Ishikawa (cell line): ENCODE data around the gene PKP4.

Experiments used
- CEBPB ChIP-seq: IDR thresholded peaks from 2 replicates; pipeline ENCODE4 v1.6.1; 2012
- CREB1 ChIP-seq: IDR thresholded peaks from 2 replicates; pipeline ENCODE4 v1.6.1; 2012; ENCODE audit warnings: low read depth
- EGR1 ChIP-seq: IDR thresholded peaks from 2 replicates; pipeline ENCODE4 v1.6.1; 2012
- EP300 ChIP-seq: IDR thresholded peaks from 2 replicates; pipeline ENCODE4 v1.6.1; 2012; ENCODE audit warnings: borderline replicate concordance
- FOXM1 ChIP-seq: IDR thresholded peaks from 2 replicates; pipeline ENCODE4 v1.6.1; 2012; ENCODE audit warnings: low read depth, borderline replicate concordance
- MAX ChIP-seq: IDR thresholded peaks from 2 replicates; pipeline ENCODE4 v1.6.1; 2012
- NFIC ChIP-seq: IDR thresholded peaks from 2 replicates; pipeline ENCODE4 v1.6.1; 2012
- RAD21 ChIP-seq: IDR thresholded peaks from 2 replicates; pipeline ENCODE4 v1.6.1; 2012; ENCODE audit warnings: low read depth
- REST ChIP-seq: IDR thresholded peaks from 2 replicates; pipeline ENCODE4 v1.6.1; 2012; ENCODE audit warnings: low read depth, mild to moderate bottlenecking
- TAF1 ChIP-seq: IDR thresholded peaks from 2 replicates; pipeline ENCODE4 v1.6.1; 2012; ENCODE audit warnings: low read depth, mild to moderate bottlenecking
- TCF12 ChIP-seq: IDR thresholded peaks from 2 replicates; pipeline ENCODE4 v1.6.1; 2012; ENCODE audit warnings: low read depth
- TEAD4 ChIP-seq: IDR thresholded peaks from 2 replicates; pipeline ENCODE4 v1.6.1; 2012
- USF1 ChIP-seq: IDR thresholded peaks from 2 replicates; pipeline ENCODE4 v1.6.1; 2012
- YY1 ChIP-seq: IDR thresholded peaks from 2 replicates; pipeline ENCODE4 v1.6.1; 2012; ENCODE audit warnings: low read depth
- ZBTB7A ChIP-seq: IDR thresholded peaks from 2 replicates; pipeline ENCODE4 v1.6.1; 2012; ENCODE audit warnings: low read depth

Gene PKP4

GRCh38 chr2:158671360-158672245, 214.9 kb downstream of the PKP4 start:
- TF ChIP-seq EP300 (no peak), CEBPB (no peak), TAF1 (no peak), MAX (no peak), REST (no peak), NFIC (no peak), ZBTB7A (no peak), TEAD4 (no peak), CREB1 (no peak), RAD21 (no peak), FOXM1 (no peak), YY1 (no peak), TCF12 (no peak), EGR1 (no peak), USF1 (no peak)

- TF ChIP-seq YY1 = no peak
- no peak for TF ChIP-seq MAX
These were observed 219.5 kb downstream of the PKP4 start for GRCh38 chr2:158676295-158676694.

- no peak for TF ChIP-seq YY1
- TF ChIP-seq TCF12 = no peak
- no peak for TF ChIP-seq RAD21
These were observed 219.9 kb downstream of the PKP4 start for GRCh38 chr2:158676696-158677095.

- no peak for TF ChIP-seq ZBTB7A
- TF ChIP-seq USF1 = no peak
- no peak for TF ChIP-seq CREB1
- no peak for TF ChIP-seq YY1
- TF ChIP-seq TCF12 = no peak
- TF ChIP-seq NFIC = no peak
These were observed 220.8 kb downstream of the PKP4 start for GRCh38 chr2:158677542-158677941.

- TF ChIP-seq ZBTB7A (no peak), MAX (no peak)
These were observed 225.1 kb downstream of the PKP4 start for GRCh38 chr2:158681816-158682215.

- TF ChIP-seq TAF1 = no peak
- no peak for TF ChIP-seq ZBTB7A
- TF ChIP-seq NFIC = no peak
- no peak for TF ChIP-seq EGR1
- TF ChIP-seq CREB1 = no peak
- no peak for TF ChIP-seq RAD21
These were observed 228.9 kb downstream of the PKP4 start for GRCh38 chr2:158685646-158686045.

- TF ChIP-seq NFIC (no peak), ZBTB7A (no peak), MAX (no peak), CREB1 (no peak), TAF1 (no peak), EGR1 (no peak), USF1 (no peak), CEBPB (no peak), TCF12 (no peak), RAD21 (no peak)
These were observed 229.5 kb downstream of the PKP4 start for GRCh38 chr2:158686210-158686691.

- TF ChIP-seq EGR1 = no peak
- no peak for TF ChIP-seq TAF1
- TF ChIP-seq CEBPB = no peak
- no peak for TF ChIP-seq EP300
- no peak for TF ChIP-seq RAD21
- no peak for TF ChIP-seq USF1
- no peak for TF ChIP-seq MAX
- no peak for TF ChIP-seq FOXM1
- no peak for TF ChIP-seq ZBTB7A
These were observed 230.6 kb downstream of the PKP4 start for GRCh38 chr2:158687315-158687714.
